IPS-15b (cell line): ENCODE measurements around the gene ZNF709.
"Not testable (repeated sequence)": the region's sequence is repeated elsewhere in the genome, so short reads cannot be mapped to it uniquely, and the experiment has no call there.

ENCODE experiments used
- H3K27me3 ChIP-seq: one replicate; pipeline ENCODE4 v1.6.1; 2013; ENCODE audit warnings: low read length; ENCODE audit not compliant: control insufficient read depth, insufficient read depth
- H3K36me3 ChIP-seq: one replicate; pipeline ENCODE4 v1.6.1; 2013; ENCODE audit warnings: low read length; ENCODE audit not compliant: control insufficient read depth, insufficient read depth
- H3K4me1 ChIP-seq: one replicate; pipeline ENCODE4 v1.6.1; 2013; ENCODE audit warnings: mild to moderate bottlenecking, low read length; ENCODE audit not compliant: control insufficient read depth, insufficient read depth
- H3K4me3 ChIP-seq: one replicate; pipeline ENCODE4 v1.5.1; 2013; ENCODE audit warnings: low read depth, low read length
- H3K9ac ChIP-seq: one replicate; pipeline ENCODE4 v1.6.1; 2013; ENCODE audit warnings: low read depth, mild to moderate bottlenecking, low read length
- H3K9me3 ChIP-seq: one replicate; pipeline ENCODE4 v1.6.1; 2013; ENCODE audit warnings: mild to moderate bottlenecking, low read length; ENCODE audit not compliant: control insufficient read depth, insufficient read depth

The ZNF709 gene

GRCh38 chr19:12485052-12485416, 418 bp upstream of the ZNF709 start:
- no peak overlapping the region for H3K9ac ChIP-seq

DNA sequence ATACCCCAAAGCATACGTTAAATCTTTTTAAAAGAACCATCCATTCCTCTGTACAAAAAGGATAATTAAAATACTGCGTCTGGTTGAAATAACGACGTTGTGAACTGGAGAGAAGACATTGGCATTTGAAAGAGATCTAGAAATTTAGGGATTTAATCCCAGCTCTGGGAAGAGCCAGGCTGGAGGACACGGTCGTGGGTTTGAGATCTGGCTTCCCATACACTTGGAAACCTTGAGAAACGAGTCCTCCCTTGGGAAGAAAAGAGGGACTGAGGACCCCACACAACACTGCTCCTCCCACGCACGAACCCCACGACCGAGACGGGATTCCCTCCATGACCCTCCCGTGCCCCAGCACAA, 625 bp downstream of the ZNF709 start:
- Histone ChIP-seq H3K9ac (peak overlapping the region; percentile 89), H3K4me3 (peak overlapping the region; percentile 72), H3K9me3 (no peaks in the 10 kb centered on the region), H3K27me3 (peaks cover 9% of the 10 kb centered on the region), H3K4me1 (no peaks in the 10 kb centered on the region), H3K36me3 (no peaks in the 10 kb centered on the region)

More at GRCh38 chr19:12485052-12485416, 418 bp upstream of the ZNF709 start:
- Histone ChIP-seq H3K4me3 (peak overlapping the region; percentile 72), H3K36me3 (no peaks in the 10 kb centered on the region), H3K4me1 (no peaks in the 10 kb centered on the region), H3K9me3 (no peaks in the 10 kb centered on the region), H3K27me3 (peaks cover 9% of the 10 kb centered on the region)

DNA sequence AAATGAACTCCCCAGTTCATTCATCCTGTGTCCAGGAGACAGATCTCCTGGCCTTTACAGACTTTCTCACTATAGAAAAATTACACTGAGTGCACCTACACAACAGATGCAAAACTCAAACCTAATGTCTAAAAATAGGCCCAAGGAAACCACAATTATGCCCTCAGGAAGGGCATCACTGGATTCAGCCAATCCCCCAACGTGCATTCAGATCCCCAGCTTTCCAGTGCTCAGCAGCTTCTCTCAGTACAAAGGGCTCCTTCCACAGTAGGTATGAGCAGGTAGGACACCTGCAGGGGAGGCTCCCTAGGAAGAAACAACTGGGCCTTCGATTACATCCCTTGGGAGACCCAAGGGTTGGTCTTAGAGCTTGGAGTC, 2.1 kb downstream of the ZNF709 start:
- no peaks in the 10 kb centered on the region for H3K4me1 ChIP-seq
- peaks cover 9% of the 10 kb centered on the region for H3K27me3 ChIP-seq
- no peaks in the 10 kb centered on the region for H3K9me3 ChIP-seq
- H3K9ac ChIP-seq = no peak overlapping the region
- no peak overlapping the region for H3K4me3 ChIP-seq
- H3K36me3 ChIP-seq = no peaks in the 10 kb centered on the region

DNA sequence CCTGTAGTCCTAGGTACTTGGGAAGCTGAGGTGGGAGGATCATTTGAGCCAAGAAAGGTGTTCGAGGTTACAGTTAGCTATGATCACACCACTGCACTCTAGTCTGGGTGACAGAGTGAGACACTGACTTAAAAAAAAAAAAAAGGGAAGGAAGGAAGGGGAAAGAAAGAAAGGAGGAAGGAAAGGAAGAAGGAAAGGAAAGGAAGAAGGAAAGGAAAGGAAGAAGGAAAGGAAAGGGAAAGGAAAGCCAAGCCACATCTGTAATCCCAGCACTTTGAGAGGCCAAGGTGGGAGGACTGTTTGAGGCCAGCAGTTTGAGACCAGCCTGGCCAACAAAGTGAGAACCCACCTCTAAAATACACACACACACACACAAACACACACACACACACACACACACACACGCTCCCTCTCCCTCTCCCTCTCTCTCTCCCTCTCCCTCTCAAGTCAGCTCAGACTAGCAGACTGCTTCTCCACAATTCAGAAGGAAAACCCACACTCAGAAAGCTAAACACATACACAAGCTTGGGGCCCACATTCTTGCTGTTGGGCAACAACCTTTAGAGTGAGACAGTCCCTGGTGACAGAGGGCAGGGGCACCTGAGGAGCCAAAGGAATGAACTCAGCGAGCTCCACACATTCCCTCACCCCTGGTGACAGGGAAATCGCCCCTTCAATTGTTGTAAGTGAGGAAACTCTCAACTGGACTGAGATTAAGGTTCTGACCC, 2.7 kb downstream of the ZNF709 start:
- H3K4me1 ChIP-seq = no peaks in the 10 kb centered on the region
- H3K4me3 ChIP-seq = no peak overlapping the region
- no peak overlapping the region for H3K9ac ChIP-seq
- H3K9me3 ChIP-seq = no peaks in the 10 kb centered on the region
- H3K27me3 ChIP-seq = peaks cover 9% of the 10 kb centered on the region
- no peaks in the 10 kb centered on the region for H3K36me3 ChIP-seq

DNA sequence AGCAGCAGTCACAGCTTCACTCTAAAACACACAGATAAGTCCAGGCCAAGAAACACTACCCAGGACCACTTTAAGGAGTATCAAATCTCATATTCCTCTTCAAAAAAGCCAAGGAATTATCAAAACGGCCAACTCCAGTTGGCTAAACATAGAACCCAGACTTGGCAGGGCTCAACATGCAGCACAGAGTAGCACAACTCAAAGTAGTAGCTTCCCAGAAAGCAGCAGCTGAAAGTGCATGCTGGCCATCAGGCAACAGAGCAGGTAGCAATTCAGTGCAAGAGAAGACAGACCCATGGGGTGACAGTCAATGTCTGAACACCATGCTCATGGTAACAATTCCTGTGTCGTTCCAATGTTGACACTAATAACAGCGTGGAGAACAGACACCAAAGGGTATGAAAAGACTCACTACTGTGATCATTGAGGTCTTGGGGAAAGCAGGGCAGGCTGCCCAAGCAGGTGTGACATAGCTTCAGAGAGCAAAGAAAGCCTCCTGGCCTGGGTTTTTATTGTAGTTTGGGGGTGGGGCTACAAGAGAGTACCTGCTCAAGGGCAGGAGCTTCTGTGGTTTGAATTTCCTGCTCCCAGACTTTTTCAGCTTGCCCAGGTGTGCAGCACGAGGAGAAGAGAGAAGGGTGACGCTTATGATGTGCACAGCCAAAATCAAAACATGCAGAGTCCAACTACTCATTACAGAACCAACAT, 6.2 kb downstream of the ZNF709 start:
- Histone ChIP-seq H3K36me3 (no peaks in the 10 kb centered on the region), H3K4me1 (no peaks in the 10 kb centered on the region), H3K27me3 (no peaks in the 10 kb centered on the region), H3K4me3 (no peak overlapping the region), H3K9ac (no peak overlapping the region), H3K9me3 (no peaks in the 10 kb centered on the region)

DNA sequence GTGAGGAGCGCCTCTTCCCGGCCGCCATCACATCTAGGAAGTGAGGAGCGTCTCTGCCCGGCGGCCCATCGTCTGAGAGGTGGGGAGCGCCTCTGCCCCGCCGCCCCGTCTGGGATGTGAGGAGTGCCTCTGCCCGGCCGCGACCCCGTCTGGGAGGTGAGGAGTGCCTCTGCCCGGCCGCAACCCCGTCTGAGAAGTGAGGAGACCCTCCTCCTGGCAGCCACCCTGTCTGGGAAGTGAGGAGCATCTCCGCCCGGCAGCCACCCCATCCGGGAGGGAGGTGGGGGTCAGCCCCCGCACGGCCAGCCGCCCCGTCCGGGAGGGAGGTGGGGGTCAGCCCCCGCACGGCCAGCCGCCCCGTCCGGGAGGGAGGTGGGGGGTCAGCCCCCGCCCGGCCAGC, 17.0 kb downstream of the ZNF709 start:
- not testable (repeated sequence) for H3K4me3 ChIP-seq, H3K27me3 ChIP-seq, H3K36me3 ChIP-seq, H3K4me1 ChIP-seq, H3K9ac ChIP-seq
- peaks cover 22% of the 10 kb centered on the region for H3K9me3 ChIP-seq

DNA sequence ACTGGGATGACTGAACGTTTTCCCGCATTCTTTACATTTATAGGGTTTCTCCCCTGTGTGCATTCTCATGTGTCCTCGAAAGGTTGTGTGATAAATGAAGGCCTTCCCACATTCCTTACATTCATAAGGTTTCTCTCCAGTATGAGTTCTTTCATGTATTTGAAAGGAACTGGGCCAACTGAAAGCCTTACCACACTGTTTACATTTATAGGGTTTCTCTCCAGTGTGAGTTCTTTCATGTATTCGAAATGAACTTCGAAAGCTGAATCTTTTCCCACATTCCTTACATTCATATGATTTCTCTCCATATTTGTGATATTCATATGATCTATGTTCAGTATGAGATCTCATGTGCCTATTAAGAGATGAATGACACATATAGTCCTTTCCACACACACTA, 19.4 kb downstream of the ZNF709 start:
- Histone ChIP-seq H3K36me3 (no peaks in the 10 kb centered on the region), H3K4me1 (no peaks in the 10 kb centered on the region), H3K4me3 (no peak overlapping the region), H3K9me3 (peaks cover 26% of the 10 kb centered on the region), H3K27me3 (no peaks in the 10 kb centered on the region), H3K9ac (no peak overlapping the region)

DNA sequence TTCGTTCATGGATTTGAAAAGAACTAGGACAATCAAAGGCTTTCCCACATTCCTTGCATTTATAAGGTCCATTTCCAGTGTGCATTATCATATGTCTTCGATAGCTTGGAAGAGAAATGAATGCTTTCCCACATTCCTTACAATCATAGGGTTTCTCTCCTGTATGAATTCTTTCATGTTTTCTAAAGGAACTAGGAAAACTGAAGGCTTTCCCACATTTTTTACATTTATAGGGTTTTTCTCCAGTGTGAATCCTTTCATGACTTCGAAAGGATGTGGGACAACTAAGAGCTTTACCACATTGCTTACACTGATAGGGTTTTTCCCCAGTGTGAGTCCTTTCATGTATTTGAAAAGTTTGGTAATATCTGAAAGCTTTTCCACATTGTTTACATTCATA, 19.8 kb downstream of the ZNF709 start:
- peaks cover 26% of the 10 kb centered on the region for H3K9me3 ChIP-seq
- no peaks in the 10 kb centered on the region for H3K27me3 ChIP-seq
- H3K36me3 ChIP-seq = no peaks in the 10 kb centered on the region
- H3K4me1 ChIP-seq = no peaks in the 10 kb centered on the region
- no peak overlapping the region for H3K9ac ChIP-seq
- H3K4me3 ChIP-seq = no peak overlapping the region

DNA sequence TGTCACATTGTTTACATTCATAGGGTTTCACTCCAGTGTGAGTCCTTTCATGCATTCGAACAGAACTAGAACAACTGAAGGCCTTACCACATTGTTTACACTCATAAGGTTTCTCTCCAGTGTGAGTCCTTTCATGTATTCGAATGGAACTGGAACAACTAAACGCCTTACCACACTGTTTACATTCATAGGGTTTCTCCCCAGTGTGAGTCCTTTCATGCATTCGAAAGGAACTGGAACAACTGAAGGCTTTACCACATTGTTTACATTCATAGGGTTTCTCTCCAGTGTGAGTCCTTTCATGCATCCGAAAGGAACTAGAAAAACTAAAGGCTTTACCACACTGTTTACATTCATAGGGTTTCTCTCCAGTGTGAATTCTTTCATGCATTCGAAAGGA, 20.5 kb downstream of the ZNF709 start:
- H3K36me3 ChIP-seq, H3K27me3 ChIP-seq, H3K9ac ChIP-seq, H3K4me1 ChIP-seq, H3K4me3 ChIP-seq: not testable (repeated sequence)
- H3K9me3 ChIP-seq = peaks cover 26% of the 10 kb centered on the region

DNA sequence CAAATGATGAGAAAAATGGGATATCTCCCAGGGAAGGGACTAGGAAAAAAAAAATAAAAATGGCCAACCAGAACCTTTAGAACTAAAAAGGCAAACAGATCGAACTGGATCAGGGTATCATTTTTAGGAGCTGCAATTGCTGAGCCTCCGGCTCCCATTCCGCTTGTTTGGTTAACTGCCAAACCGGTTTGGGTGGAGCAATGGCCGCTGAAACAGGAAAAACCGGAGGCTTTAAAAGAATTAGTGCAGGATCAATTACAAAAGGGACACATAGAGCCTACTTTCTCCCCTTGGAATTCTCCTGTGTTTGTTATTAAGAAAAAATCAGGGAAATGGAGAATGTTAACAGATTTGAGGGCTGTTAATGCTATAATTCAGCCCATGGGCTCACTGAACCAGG, 31.1 kb downstream of the ZNF709 start:
- Histone ChIP-seq H3K27me3 (no peaks in the 10 kb centered on the region), H3K9ac (no peak overlapping the region), H3K36me3 (no peaks in the 10 kb centered on the region), H3K9me3 (peaks cover 19% of the 10 kb centered on the region), H3K4me3 (no peak overlapping the region), H3K4me1 (no peaks in the 10 kb centered on the region)

DNA sequence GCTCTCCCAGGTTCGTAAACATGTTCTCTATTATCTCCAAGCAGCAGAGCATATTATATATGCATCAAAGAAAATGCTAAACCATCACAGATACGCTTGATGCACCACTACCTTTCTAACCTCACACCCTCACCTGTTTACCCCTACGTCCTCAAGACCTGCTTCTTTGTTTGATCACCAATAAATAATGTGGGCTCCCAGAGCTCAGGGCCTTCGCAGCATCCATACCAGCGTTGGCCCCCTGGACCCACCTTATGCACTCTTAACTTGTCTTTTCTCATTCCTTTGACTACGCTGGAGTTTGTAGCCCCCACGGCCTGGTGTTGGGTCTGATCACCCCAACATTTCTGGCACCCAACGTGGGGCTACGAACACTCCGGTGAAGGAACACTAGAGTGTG, 33.8 kb downstream of the ZNF709 start:
- H3K4me1 ChIP-seq = no peaks in the 10 kb centered on the region
- no peak overlapping the region for H3K9ac ChIP-seq
- no peaks in the 10 kb centered on the region for H3K27me3 ChIP-seq
- no peaks in the 10 kb centered on the region for H3K36me3 ChIP-seq
- no peak overlapping the region for H3K4me3 ChIP-seq
- peaks cover 19% of the 10 kb centered on the region for H3K9me3 ChIP-seq

DNA sequence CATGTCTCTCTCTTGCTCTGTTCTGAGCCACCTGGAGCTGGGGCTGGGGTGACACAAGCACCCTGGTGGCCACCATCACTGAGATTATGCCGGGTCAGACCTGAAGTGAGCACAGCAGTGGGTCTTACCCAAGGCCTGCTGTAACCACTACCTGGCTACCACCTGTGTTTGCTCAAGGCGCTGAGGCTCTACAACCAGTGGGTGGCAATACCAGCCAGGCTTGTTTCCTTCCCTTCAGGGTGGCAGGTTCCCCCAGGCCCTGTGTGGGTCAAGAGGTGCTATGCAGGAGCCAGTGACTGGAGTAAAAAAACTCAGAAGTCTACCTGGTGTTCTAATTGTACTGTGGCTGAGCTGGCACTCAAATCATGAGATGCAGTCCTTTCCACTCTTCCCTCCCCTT, 35.8 kb downstream of the ZNF709 start:
- no peaks in the 10 kb centered on the region for H3K36me3 ChIP-seq
- no peaks in the 10 kb centered on the region for H3K4me1 ChIP-seq
- H3K4me3 ChIP-seq = no peak overlapping the region
- no peak overlapping the region for H3K9ac ChIP-seq
- H3K27me3 ChIP-seq = no peaks in the 10 kb centered on the region
- peaks cover 17% of the 10 kb centered on the region for H3K9me3 ChIP-seq
